ENCODE results near the gene PPAN. TPM values are rescaled to one million over a fixed set of nuclear protein-coding genes. Genes with fewer than 3 reads are reported as not detected.

Gene PPAN
- total RNA-seq, 1 experiment from 2014 or later: 101 TPM

- TF ChIP-seq REST (IDR thresholded peaks at IDR 0.05; ENCODE audit: low read depth) (no peak), SIN3A (IDR thresholded peaks at IDR 0.05; ENCODE audit: low read depth) (no peak)
Measured at GRCh38 chr19:10096615-10096963, 9.6 kb upstream of the PPAN start (continued).

- ATAC-seq: no peak
- Histone ChIP-seq H3K27ac (ENCODE audit: low read depth, low read length) (no peak overlapping the region), H3K4me3 (replicated peaks in 1 of 2; ENCODE audit: low read depth in 1 of 2, low read length in 2 of 2) (no peak overlapping the region), H3K4me1 (ENCODE audit: control insufficient read depth in 1 of 2, insufficient read depth in 2 of 2, low read length in 2 of 2) (peaks cover 11 to 17% of the 10 kb centered on the region in 2 experiments), H3K4me2 (ENCODE audit: low read length) (no peak overlapping the region), H3K36me3 (ENCODE audit: control insufficient read depth in 1 of 2, insufficient read depth in 2 of 2, low read length in 2 of 2) (no peaks in the 10 kb centered on the region), H3K9me2 (ENCODE audit: insufficient read depth) (no peaks in the 10 kb centered on the region), H3K79me2 (ENCODE audit: insufficient read depth, low read length) (no peaks in the 10 kb centered on the region), H3K27me3 (ENCODE audit: insufficient read depth, low read length) (no peaks in the 10 kb centered on the region), H3K9me3 (ENCODE audit: control insufficient read depth in 1 of 2, insufficient read depth in 1 of 2, low read depth in 1 of 2, low read length in 2 of 2) (no peaks in the 10 kb centered on the region), H3K9ac (ENCODE audit: low read length) (no peak overlapping the region), H4K20me1 (ENCODE audit: insufficient read depth) (no peaks in the 10 kb centered on the region), H2AFZ (ENCODE audit: low read depth, low read length, poor library complexity, severe bottlenecking) (no peak overlapping the region)
- ChIA-PET RAD21 (ENCODE audit: low non-redundant PET in 1 of 2, low total read pairs in 2 of 2, uncharacterized antibody in 2 of 2, unreplicated experiment in 2 of 2) (interaction anchor here in 1 of 2 experiments (0.8 kb wide), 1 partner anchor 168 kb away, joined by 4 read pairs; no protein-coding TSS in a partner anchor), POLR2A (interaction anchor here (0.7 kb wide), 1 partner anchor 66 kb away, joined by 4 read pairs; no protein-coding TSS in a partner anchor), CTCF (interaction anchor here (0.7 to 2.0 kb wide), 5 partner anchors 9 to 233 kb away, joined by 3 to 9 read pairs (median 5); no protein-coding TSS in a partner anchor)
- BruUV-seq (replicated peaks): no TSS peak
- no peak for DNase-seq (ENCODE audit: low read depth, low spot score)
- TF ChIP-seq CEBPB (IDR thresholded peaks at IDR 0.05; ENCODE audit: low read depth) (no peak), SRF (IDR thresholded peaks at IDR 0.05; ENCODE audit: low read depth) (no peak), ELF1 (IDR thresholded peaks at IDR 0.05; ENCODE audit: borderline replicate concordance, low read depth) (no peak), CBX3 (IDR thresholded peaks at IDR 0.05; ENCODE audit: low read depth) (no peak), CTCF (IDR thresholded peaks at IDR 0.05 in 2 of 3, conservative IDR thresholded peaks at IDR 0.05 in 1 of 3; ENCODE audit: borderline replicate concordance in 1 of 3, insufficient read depth in 1 of 3, low read depth in 2 of 3, low read length in 2 of 3) (no peak), TCF7L2 (IDR thresholded peaks at IDR 0.05; ENCODE audit: borderline replicate concordance, extremely low read depth, insufficient read depth, insufficient read length) (no peak), SIN3A (IDR thresholded peaks at IDR 0.05; ENCODE audit: low read depth) (no peak)
- intact Hi-C loops (cut with micrococcal nuclease): no loop called here
Measured at GRCh38 chr19:10100163-10100785, 5.9 kb upstream of the PPAN start.
